Stimulated activated CD4-positive, alpha-beta T cell treated with anti-CD3 and anti-CD28 coated beads, TNF-alpha, amount 100 ng/mL, for 4 hours (primary cell): Measurements from ENCODE around the gene MEIOSIN.
A peak's percentile ranks its signal among the peaks of the same experiment; 100 is the strongest.

ENCODE experiments used
- DNase-seq, 3 experiments: peaks; one replicate each; pipeline ENCODE4 v3.0.0-alpha.2; 2020; ENCODE audit warnings: low read depth in 3 of 3

Gene MEIOSIN

DNA sequence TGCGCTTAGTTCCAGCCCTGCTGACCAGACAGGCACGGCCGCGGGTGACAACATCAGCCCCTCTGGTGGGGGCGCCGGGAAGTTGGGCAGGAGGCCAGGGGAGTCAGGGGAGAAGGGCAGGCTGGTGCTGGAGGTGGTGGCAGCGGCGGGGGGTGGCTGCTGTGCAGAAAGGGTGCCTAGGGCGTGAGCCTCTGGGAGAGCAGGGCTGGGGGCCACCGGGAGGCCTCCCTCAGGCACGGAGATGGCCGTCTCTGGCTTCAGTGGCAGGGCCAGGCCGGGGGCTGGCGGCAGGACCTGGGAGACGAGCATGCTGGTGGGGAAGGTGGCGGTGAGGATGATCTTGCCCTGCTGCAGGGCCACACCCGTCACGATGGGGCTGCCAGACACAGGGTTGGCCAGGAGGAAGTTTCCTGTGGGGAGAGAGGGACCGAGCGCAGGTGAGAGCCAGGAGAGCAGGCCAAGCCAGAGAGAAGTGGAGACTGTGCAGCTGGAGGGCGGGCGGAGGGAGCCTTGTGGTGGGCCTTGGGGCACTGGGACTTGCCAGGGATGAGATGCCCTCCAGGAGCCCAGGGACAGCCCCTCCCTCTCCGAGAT is 32.6 kb downstream of the MEIOSIN start:
- no peak for DNase-seq

DNA sequence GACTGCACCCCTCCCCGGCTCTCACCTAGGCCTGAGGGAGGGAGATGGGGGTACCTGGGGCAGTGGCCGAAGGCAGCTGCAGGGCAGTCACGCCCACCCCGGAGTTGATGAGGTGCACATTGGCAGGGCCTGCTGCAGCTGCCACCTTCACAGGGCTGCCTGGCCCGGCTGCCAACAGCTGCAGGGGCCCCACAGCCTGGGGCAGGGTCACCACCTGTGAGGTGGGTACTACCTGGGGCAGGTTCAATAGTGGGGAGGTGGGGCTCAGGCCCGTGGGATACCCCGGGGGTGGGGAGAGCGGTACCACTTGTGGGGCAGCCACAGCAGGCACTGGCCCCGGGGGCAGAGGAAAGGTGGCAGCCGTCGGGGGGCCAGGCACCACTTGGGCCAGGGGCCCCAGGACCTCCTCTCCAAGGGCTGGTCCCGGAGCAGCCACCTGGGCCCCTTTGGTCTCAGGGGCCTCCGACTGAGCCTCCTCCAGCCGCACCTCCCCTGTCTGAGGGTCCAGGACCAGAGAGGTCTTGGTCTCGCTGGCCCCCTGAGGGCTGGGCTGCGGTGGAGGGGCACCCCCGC is 33.1 kb downstream of the MEIOSIN start:
- DNase-seq, result no peak

DNA sequence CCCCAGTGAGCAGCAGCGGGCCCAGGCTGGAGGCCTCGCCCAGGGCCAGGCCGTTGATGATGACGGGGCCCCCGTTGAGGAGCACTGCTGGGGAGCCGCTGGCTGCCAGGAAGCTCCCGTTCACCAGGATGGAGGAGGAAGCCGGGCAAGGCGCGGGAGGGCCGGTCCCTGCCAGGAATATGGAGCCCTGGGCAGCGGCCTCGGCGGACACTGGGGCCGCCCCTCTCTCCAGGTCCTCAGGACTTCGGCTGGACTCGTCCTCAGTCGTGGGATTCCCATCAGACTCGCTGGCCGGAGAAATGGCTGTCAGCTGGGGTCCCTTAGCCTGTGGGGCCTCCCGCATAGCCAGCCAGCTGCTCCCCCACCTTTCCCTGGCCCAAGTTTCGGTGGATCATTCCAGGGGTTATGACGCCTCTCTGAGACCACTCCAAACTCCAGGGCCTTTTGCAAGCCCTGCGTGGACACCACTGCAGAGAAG is 33.7 kb downstream of the MEIOSIN start:
- DNase-seq, result no peak

DNA sequence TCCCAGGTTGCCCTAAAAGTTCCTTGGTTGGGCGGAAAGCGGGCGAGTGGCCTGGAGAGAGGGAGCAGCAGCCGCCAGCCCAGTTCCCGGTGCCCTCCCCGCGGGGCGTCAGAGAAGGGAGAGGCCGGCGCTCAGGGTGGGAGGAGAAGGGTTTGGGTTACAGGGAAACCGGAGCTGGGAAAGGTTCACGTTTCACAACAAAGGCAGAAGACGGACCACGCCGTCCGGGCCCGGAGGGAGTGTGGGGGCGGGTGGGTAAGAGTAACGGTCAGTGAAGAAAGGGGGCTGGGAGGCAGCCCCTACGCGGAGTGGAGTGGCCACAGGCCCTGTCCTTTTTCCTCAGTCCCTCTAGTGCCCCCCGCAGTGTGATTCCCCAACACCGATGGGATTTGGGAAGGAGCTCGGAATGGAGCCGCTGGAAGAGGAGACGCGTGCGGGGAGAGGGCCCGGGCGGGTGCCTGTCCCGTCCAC is 34.2 kb downstream of the MEIOSIN start:
- DNase-seq, result no peak

DNA sequence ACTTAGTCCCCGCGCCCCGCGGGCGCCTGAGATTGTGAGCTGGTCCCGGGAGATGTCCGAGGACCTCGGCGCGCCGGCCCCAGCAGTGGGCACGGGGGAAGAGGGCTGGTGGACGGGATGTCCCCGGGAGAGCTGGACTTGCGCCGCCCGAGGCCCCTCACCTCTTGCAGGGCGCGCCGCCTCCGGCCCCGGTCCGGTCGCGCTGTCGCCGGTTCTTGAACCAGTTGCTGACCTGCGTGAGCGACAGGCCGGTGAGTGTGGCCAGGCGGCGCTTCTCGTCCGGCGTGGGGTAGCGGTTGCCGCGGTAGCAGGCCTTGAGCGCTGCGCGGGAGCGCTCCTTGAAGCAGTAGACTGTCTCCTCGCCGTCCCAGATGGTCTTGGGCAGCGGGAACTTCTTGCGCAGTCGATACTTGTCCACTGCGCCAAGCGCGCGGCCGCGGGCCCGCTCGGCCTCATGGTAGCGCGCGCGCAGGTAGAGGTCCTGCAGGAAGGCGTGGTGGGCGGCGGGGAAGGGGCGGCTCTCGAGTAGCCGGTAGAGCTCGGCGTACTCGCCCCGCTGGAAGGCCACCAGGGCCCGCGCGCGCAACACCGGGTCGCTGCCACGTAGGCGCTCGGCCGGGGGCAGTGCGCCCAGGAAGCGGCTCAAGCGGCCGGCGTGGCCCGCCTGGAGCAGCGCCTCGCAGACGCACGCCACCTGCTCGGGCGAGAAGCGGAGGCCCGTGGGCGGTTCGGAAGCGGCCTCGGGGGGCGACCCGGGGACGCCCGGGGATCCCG is 34.8 kb downstream of the MEIOSIN start:
- no peak for DNase-seq

DNA sequence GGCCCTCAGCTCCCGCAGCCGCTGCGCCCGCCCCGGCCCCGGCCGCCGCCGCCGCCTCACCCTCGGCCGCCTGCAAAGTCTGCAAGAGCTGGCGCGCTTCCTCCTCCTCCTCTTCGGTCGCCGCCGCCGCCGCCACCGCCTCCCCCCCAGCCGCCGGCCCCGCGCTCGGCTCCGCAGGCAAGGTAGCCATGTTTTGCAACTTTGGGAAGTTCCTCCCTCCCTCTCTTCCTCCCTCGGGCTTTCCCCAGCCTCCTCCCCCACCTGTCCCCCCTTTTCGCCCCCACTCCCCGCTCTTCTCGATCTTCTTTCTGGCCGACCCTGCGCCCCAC is 35.4 kb downstream of the MEIOSIN start:
- DNase-seq, result peak in 1 of 3 experiments; percentile 32

DNA sequence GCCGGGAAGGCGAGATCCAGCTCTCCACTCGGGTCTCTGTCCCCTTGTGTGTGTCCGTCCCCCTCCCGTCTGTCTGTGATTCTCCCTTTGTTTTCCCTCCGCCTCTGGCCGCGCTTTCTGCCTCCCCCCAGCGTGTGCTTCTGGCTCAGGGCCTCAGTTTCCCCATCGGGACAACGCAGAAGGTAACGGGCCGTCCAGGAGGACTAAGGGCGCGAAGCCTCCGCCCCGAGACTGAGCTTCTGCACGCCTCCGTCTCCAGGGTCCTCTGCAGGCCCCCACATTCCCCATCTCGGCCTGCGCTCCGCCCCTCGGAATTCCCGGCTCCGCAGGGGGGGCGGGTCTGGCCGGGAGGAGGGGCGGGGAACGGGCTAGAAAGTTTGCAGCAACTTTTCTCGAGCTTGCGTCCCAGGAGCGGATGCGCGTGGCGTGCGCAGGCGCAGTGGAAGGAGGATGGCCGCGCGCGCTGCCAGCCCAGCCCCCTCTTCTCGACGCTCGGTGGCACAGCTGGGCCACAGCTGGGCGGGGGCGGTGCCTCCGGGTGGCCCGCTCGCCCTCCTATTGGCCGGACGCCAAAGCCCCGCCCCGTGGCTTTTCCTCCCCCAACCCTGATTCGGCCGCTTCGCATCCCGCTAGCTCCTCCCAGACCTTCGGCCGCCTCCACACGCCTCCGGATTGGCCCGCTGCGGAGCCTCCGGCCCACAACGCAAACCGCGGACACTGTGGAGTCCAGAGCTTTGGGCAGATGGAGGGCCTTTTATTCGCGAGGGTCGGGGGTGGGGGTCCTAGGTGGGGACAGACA is 35.9 kb downstream of the MEIOSIN start, which contains the start of gene SIX5:
SIX5 (minus strand) TSS at position 269 of the 799 bp plus-strand sequence. CDS start 408 bp downstream, outside the sequence.
- DNase-seq, result peak; percentile 83 to 92 (median 89)

DNA sequence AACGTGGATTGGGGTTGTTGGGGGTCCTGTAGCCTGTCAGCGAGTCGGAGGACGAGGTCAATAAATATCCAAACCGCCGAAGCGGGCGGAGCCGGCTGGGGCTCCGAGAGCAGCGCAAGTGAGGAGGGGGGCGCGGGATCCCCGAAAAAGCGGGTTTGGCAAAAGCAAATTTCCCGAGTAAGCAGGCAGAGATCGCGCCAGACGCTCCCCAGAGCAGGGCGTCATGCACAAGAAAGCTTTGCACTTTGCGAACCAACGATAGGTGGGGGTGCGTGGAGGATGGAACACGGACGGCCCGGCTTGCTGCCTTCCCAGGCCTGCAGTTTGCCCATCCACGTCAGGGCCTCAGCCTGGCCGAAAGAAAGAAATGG is 36.6 kb downstream of the MEIOSIN start:
- peak in 2 of 3 experiments; percentile 22 to 42 for DNase-seq

DNA sequence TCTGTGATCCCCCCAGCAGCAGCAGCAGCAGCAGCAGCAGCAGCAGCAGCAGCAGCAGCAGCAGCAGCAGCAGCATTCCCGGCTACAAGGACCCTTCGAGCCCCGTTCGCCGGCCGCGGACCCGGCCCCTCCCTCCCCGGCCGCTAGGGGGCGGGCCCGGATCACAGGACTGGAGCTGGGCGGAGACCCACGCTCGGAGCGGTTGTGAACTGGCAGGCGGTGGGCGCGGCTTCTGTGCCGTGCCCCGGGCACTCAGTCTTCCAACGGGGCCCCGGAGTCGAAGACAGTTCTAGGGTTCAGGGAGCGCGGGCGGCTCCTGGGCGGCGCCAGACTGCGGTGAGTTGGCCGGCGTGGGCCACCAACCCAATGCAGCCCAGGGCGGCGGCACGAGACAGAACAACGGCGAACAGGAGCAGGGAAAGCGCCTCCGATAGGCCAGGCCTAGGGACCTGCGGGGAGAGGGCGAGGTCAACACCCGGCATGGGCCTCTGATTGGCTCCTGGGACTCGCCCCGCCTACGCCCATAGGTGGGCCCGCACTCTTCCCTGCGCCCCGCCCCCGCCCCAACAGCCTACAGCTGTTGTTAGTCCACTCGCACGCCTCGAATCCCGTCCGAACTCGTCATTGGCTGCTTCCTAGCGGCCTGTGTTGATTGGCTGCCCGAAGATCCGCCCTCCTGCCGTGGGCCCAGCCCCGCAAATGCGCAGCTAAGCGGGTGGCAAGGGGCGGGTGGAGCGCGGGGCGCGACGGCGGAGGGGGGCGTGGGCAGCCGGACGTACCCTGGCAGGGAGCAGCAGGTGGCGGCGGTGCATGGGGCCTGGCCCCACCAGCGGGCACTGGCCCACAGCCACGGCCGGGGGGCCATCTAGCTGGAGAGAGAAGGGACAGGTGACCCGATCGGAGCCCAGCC is 37.2 kb downstream of the MEIOSIN start:
- peak; percentile 85 to 91 (median 87) for DNase-seq

DNA sequence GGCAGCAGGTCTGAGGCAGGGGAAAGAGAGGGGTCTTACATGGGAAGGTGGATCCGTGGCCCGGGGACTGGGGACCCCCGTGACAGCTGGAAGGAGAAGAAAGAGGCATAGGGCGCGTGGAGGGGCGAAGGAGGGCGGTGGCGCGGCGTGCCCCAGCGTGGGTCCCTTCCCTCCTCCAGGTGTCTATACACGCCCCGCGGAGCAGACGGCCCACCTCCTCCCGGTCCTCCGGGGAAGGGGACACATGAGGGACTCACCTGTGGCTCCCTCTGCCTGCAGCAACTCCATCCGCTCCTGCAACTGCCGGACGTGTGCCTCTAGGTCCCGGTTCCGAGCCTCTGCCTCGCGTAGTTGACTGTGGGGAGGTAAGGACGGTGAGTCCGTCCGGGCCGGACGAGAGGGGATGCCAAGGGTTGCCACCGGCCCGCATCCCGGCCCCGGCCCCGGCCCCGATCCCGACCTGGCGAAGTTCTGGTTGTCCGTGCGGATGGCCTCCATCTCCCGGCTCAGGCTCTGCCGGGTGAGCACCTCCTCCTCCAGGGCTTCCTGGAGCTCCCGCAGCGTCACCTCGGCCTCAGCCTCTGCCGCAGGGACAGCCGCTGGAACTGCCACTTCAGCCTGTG is 38.2 kb downstream of the MEIOSIN start:
- DNase-seq, result no peak

DNA sequence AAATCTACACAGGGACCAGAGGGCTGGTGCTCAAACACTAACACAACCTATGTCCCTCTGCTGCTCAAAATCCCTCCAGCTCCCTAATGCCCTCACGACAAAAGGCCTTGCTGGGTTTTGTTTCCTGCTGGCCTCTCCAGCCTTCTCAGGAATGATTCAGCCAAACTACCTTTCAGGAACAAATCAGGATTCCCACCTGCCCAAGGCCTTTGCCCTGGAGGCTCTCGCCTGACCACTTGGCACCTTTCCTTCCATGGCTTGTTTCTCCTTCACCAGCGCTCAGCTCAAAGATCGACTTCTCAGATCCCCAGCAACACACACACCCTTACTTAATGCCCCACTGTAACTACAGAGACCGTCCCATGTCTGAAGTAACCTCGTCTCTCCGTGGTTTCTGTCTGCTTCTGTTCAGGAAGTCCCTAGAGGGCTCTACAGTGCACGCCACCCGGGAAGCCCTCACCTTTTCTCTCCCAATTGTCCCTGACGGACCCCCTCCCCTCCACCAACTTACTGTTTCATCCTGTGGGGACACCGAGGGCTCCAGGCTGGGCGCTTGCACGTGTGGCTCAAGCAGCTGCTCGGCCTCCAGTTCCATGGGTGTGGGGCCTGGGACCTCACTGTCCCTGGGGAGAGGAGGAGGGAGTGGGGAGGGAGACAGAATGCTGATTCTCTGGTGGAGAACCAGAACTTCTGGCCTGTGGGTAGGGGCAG is 39.0 kb downstream of the MEIOSIN start:
- DNase-seq, result no peak

DNA sequence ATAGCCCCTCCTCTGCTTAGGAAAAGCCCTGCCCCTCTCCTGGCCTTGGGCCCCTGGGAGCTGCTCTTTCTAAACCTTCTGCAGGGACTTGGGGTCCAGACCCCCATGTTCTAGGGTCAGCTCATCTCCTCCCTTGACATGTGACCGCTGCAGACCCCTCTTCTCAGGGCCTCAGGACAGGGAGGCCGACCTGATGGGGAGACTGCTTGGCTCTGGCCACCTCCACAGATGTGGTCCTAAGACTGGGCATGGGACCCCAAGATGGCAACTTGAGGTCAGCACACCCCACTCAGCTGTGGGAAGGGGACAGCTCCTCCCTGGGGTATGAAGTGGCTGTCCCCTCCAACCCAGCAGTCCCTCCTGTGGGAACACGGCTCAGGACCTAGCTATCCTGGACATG is 39.7 kb downstream of the MEIOSIN start:
- no peak for DNase-seq

DNA sequence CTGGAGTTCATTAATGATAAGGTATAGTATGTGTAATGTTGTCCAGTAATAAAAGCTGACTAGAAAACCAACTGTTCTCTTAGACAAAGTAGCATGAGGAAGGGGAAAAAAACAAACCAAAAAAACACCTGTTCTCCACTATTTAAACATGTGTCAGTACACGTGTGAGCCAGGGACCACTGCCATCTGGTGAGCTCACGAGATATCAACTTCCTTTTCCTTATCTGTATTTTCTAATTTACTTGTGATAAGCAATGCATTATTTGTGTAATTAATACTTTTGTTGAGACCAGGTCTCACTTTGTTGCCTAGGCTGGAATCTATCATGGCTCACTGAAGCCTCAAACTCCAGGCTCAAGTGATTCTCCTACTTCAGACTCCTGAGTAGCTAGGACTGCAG is 40.1 kb downstream of the MEIOSIN start:
- DNase-seq, result no peak

DNA sequence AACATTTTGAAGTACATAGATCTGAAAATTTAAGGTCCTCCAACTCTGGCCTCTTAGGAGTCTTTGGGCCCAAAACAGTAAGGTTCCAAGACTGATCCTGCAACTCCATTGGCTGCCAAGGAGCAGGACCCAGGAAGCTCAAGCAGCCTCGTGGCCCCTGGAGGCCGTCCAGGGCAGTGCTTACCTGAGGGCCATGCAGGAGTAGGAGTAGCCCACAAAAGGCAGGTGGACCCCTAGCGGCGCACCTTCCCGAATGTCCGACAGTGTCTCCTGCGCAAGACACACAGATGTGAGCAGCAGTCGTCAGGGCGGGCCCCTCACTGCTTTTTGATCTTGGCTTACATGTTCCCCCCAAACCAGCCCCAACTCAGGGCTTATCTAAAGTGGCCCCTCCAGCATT is 41.5 kb downstream of the MEIOSIN start:
- no peak for DNase-seq

DNA sequence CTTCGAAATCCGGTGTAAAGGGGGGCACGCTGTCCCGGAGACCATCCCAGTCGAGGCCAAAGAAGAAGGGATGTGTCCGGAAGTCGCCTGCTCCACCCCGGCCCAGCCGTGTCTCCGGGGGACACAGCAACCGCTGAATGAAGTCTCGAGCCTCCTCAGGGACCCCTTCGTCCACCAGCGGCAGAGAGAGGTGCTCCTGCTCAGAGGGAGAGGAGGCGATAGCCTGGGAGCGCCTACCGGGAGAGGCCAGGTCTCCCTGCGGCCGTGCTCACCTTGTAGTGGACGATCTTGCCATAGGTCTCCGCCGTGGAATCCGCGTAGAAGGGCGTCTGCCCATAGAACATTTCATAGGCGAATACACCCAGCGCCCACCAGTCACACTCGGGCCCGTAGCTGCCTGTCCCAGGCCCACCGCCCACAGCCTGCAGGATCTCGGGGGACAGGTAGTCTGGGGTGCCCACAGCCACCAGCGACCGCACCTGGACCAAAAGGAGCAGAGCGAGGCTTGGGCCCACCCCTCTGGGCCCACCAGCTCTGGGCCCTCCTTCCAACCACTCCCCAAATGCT is 44.2 kb downstream of the MEIOSIN start:
- DNase-seq, result no peak

DNA sequence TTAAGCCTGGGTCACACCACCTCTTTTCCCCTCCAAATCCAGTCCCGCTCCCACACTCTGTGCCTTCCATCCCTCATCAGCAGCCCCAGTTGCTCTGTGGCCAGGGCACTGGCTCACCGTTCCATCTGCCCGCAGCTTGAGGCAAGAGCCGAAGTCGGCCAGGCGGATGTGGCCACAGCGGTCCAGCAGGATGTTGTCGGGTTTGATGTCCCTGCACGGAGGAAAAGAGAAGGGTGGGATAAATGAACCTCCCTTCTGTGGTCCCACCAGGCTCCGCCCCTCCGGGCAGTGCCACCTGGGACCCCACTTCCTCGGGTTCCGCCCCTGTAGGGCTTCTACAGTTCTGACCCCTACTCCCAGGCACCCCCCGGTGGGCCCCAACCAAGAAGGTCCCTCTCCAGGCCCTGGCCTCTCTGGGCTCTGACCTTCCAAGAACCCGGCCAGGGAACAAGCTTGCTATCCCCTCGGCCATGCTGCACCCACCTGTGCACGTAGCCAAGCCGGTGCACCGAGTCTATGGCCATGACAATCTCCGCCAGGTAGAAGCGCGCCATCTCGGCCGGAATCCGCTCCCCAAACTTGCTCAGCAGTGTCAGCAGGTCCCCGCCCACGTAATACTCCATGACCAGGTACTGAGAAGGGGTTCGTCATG is 44.9 kb downstream of the MEIOSIN start:
- no peak for DNase-seq

DNA sequence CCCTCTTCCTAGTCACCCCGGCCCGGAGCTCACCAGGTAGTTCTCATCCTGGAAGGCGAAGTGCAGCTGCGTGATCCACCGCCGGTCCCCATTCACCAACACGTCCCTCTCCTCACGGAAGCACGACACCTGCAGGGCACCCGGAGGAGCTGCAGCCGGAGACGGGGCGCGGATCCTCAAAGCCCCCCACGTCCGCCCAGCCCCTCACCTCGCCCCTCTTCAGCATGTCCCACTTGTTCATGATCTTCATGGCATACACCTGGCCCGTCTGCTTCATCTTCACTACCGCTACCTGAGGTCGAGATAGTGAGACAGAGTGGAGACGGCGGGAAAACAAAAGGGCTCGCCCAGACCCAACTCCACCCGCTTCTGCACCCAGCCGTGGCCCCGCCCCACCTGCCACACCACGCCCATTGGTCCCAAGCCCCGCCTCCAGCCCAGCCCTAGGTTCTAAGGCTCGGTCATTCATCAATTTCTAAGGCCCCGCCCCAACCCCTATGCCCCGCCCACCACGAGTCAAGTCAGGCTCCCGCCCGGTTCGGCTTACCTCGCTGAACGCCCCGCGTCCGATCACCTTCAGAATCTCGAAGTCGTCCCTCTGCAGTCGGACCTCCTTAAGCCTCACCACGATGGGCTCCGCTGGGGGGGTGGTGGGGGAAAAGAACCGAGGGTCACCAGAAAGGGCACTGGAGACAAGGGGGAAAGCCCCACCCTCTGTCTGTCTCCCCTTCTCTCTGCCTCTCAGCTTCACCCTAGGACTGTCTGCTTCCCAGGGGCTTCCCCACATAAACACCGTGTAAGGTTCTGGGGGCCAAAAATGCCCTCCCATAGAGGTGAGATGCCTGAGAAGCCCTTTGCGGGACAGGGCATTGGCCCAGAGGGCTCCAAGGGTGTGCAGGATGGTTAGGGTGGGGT is 46.2 kb downstream of the MEIOSIN start:
- peak; percentile 65 to 78 (median 71) for DNase-seq

DNA sequence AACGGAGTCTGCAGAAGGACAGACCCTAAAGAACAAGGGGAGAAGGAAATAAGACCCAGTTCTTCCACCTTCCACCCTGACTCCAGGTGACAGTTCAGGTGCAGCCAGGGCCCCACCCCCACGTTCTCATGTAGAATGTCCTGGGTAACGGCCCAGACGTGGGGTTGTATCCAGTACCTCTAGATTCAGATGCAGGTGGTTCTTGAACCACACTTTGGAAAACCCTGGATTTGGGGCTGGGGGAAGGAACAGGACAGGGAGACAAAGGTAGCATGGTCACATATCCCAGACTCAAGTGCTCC is 46.9 kb downstream of the MEIOSIN start:
- no peak for DNase-seq
